OCI-M1 (cell line): ENCODE results near the gene FRMPD2.
"Not testable (repeated sequence)": the region's sequence is repeated elsewhere in the genome, so short reads cannot be mapped to it uniquely, and the experiment has no call there.

Experiments used
- DNase-seq: peaks from one replicate; lab custom pipeline; 2025; lab: John Stamatoyannopoulos, UW

Gene FRMPD2

DNA sequence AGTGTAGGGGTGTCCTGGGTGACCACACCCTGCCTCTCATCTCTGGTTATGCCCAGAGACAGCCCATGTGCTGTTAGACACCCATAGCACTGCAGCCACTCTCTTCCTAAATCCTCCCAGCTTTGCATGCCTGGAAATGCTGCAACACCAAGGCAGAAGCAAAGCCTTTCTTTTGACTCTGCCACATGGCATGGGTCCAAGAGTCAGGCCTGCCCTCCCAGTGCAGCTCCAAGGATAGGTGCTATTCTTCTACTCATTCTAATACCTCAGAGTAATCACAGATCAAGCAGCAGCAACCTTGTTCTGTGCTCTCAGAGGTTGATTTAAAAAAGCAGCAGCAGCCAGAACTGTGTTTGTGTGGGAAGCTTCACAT is 23.4 kb downstream of the FRMPD2 start:
- DNase-seq = no peak

DNA sequence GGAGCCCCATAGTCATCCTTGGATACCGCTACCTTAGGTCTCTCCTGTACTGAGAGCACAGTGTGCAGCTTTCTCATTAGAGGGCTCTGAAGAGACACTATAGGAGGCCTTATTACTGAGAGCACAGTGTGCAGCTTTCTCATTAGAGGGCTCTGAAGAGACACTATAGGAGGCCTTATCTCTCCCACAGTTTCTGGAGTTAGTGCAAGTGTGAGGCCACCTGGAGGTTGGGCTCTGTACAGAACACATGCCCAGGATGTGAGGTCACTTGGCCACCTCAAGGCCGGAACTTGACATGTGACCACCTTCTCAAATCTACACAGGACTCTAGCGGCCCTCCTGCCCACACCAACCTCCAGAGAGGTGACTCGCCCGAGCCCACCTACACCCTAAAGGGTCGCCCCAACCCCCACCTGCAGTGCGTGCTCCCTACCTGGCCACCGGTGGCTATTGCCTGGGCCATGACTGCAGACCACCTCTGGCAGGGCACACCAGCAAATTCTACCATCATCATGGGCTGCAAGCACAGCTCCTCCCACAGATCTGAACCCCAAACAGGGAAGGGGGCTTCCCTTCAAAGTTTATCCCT is 24.6 kb downstream of the FRMPD2 start:
- DNase-seq = no peak

- no peak for DNase-seq
These were observed 25.3 kb downstream of the FRMPD2 start for GRCh38 chr10:48249004-48249762.

DNA sequence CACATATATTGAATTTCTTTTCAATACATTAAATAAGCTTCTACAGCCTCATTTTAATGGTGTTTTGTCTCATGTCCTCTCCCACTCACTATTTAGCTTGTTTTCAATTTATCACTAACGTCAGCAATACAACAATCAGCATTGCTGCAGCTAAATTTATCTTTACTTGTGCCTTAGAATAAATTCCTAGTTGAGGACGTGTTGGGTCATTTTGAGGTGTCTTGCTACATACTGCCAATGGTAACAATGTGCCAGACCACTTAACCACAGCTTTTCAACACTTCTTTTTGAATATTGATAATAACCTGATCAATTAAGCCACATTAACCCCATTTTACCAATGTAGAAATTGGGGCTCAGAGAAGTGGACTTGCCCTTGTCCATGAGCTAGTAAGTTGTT is 26.0 kb downstream of the FRMPD2 start:
- no peak for DNase-seq

- DNase-seq = no peak
These were observed 26.8 kb downstream of the FRMPD2 start for GRCh38 chr10:48247680-48248079.

- DNase-seq = no peak
These were observed 28.0 kb downstream of the FRMPD2 start for GRCh38 chr10:48246501-48246900.

- no peak for DNase-seq
These were observed 28.5 kb downstream of the FRMPD2 start for GRCh38 chr10:48245977-48246376.

DNA sequence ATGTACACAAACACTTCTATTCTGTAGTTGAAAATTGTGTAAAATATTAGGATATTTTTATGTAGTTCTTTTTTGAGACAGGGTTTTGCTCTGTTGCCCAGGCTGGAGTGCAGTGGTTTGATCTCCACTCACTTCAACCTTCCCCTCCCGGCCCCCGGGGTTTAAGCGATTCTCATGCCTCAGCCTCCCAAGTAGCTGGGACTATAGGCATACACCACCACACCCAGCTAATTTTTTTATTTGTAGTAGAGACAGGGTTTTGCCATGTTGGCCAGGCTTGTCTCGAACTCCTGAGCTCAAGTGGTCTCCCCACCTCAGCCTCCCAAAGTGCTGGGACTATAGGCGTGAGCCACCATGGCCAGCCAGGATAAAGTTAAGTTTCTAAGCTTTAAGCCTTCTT is 30.6 kb downstream of the FRMPD2 start:
- not testable (repeated sequence) for DNase-seq

GRCh38 chr10:48243487-48243886 is 31.0 kb downstream of the FRMPD2 start:
- no peak for DNase-seq

DNA sequence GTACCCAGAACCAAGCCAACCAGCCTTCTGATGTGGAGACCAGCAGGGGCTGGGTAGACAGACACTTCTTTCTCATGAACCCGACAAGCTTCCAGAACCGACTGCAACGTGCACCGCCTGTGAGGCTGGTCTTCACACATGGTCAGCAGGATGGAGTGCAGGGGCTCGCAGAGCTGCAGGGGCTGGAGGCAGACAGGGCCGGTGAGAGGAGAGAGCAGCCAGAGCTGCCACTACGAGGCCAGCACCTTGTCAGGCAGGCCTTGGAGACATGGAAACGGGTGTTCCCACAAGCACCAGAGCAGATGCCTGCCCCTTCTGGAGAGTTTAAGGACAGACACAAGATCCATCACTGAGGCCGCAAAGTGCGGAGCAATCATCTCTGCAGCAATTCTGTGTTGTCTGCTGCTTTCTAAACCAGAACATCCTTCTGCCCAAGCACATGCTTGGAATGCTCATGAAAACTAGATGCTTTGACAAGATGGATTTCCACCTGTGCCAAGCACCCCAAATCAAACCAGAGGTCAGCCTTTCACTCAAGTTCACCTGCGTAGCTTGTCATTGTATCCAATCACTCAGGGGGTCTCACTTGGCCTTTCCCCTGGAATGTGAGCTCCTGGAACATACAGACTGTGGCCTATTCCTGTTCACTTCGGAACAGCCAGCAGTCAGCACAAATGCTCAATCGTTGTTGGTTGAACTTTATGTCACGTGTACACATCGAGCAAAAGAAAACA is 32.2 kb downstream of the FRMPD2 start:
- no peak for DNase-seq

DNA sequence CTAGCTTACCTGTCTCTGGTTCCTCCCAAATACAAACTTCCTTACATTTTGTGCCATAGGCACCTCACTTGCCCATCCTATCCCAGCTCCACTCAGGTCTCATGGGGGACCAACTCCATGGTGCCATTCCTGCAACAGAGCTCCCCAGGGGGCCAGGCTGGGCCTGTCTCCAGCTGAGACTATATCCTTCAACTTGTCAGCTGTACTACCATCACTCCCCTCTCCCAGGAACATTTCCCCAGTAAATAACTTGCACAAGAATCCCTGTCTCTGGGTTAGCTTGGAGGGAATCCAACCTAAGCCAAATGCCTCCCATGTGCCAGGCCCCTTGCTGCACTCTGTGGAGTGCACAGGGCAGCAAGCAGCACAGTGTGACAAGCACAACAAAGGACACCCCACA is 33.2 kb downstream of the FRMPD2 start:
- DNase-seq = no peak

DNA sequence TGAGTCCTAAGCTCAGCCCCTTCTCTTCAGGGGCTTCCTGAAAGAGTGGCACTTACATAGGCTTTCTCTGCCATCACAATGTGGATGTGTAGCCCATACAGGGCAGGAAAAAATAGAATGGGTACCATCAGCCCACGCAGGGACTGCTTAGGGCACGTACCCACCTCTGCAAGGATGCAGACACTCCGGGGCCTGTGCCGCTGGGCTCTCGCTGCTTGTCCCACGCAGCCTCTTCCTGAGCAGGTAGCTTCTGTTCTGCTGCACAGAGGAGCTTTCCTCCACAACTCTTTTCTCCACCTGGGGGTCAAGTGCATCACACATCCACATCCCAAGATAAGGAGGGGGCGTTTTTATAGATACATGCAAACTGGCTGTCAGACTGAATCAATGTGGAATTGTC is 34.3 kb downstream of the FRMPD2 start:
- no peak for DNase-seq

GRCh38 chr10:48239618-48240017 is 34.9 kb downstream of the FRMPD2 start:
- no peak for DNase-seq

GRCh38 chr10:48238826-48239520 is 35.5 kb downstream of the FRMPD2 start:
- no peak for DNase-seq

GRCh38 chr10:48237259-48238250 is 36.9 kb downstream of the FRMPD2 start:
- no peak for DNase-seq

GRCh38 chr10:48236199-48236621 is 38.3 kb downstream of the FRMPD2 start:
- DNase-seq = no peak

- no peak for DNase-seq
These were observed 39.0 kb downstream of the FRMPD2 start for GRCh38 chr10:48235501-48235900.

DNA sequence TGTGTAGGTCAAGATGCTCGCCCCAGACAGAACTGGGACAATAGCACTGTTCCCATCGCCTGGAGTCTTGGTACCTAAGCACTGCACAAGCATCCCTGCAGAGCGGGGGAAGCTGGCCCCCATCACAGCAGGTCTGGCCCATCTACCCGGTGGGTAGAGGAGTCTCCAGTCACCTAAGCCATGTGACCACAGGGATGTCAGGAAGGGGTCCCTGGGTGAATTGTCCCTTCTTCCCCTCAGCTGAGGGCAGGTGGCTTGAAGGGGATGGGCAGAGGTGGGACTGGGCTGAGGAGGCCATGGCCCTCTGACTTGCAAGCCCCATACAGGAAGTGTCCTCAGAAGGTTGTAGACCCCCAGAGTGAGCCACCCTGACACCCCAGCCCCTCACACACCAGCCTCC is 39.7 kb downstream of the FRMPD2 start:
- DNase-seq = no peak

- no peak for DNase-seq
These were observed 40.2 kb downstream of the FRMPD2 start for GRCh38 chr10:48234295-48234694.

- no peak for DNase-seq
These were observed 40.9 kb downstream of the FRMPD2 start for GRCh38 chr10:48233559-48234005.

GRCh38 chr10:48232717-48233447 is 41.6 kb downstream of the FRMPD2 start:
- DNase-seq = no peak
